ENCODE data around the gene HIPK2.
A peak's percentile ranks its signal among the peaks of the same experiment; 100 is the strongest.
"Not testable (repeated sequence)": the region's sequence is repeated elsewhere in the genome, so short reads cannot be mapped to it uniquely, and the experiment has no call there.

HIPK2 gene

DNA sequence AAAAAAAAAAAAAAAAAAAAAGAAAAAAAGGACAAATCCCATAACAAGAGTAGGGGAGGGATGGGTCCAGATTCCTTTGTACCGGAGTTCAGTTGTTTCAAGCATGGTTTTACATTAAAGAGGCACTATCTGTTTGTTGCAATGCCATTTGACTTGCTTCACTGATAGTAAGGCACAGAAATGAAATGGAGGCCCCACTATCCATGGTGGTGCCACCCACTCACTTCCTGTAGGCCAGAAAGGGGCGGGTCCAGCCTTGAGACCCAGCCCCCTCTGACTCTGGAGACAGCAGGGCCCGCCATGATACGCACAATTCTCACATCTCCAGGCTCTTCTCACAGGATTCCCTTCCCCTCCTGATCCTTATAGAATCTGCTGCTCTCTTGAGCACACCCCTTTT lies 154.3 kb downstream of the HIPK2 start:
- DNase-seq (ENCODE audit: low read depth in 2 of 2) = no peak

DNA sequence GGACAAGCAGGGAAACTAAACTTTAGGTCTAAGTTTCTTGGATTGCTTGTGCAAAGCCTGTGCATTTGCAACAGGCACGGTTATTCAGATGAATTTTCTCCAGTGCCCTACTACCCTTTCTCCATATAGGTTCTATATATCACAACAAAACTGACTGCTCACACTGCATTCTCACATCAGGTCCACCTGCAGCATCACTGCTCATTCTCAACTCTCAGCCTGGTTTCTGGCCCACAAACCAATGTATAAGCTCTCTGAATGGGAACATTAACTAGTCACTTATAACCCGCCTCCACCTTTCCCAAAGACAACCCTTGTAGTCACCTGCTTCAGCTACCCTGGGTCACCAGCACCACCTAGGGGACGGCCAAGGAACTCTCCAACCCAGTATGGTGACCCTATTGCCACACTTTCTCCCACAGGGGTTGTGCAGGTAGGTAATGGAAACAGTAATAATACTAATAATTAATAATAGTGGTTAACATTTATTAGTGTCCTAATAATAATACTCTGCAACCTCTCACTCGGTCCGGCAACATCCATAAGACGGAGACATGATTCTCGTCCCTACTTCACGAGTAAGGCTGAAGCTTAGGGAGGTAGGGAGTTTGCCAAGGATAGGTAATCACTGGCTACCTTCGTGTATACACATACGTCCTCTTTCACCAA lies 157.0 kb downstream of the HIPK2 start:
- DNase-seq (ENCODE audit: low read depth in 2 of 2) = peak; percentile 32 to 45

DNA sequence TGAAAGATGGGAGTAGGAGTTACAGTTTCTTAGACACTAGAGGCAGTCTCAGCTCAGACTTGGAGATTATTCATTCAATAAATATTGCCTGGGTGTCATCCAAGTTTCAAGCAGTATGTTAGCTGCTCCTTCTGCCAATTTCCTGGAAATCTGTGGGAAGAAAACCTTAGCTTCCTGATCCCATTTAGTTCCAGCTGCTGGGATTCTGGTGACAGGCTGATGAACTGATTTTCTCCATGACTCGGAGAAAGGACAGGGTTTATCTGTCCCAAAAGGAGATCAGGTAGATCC lies 158.5 kb downstream of the HIPK2 start:
- no peak for DNase-seq (ENCODE audit: low read depth in 2 of 2)

DNA sequence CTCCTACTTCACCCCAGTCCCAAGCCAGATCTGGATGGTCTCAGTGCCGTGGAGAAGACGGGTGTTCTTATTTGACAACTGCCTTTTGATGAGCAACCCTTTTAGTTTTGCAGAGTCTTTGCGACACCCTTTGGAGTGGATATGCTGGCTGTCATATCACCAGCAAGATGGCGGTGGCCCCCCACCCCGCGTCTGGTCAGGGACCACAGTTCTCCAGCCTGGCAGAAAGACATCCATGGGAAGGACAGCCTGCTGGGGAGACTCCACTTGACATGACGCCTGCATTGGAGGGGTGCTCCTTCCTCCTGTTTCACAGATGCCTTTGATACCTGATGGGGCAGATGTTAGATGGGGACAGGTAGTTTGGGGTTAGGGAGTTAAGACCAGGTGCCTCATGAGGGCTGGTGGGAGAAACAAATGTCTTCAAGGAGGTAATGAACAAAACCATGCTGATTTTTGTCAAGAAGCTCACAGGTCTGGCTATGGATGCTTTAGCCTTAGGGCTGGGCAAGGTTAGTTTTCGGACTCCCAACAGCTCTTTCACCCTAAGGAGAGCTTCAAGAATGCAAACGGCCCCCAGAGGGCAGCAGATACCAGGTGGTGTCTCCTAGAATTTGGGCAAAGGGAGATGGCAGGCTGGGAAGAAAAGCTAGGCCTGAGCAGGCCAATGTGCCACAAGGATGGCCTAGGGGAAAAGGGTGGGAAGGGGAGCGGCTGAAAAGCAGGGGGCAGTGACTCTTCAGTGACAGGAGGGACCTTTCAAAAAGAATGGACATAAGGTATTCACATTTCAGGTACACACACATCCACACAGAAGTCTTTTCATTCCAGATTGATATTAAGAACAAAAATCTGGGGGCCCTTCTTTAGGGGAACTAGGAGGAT lies 159.1 kb downstream of the HIPK2 start:
- no peak for DNase-seq (ENCODE audit: low read depth in 2 of 2)

DNA sequence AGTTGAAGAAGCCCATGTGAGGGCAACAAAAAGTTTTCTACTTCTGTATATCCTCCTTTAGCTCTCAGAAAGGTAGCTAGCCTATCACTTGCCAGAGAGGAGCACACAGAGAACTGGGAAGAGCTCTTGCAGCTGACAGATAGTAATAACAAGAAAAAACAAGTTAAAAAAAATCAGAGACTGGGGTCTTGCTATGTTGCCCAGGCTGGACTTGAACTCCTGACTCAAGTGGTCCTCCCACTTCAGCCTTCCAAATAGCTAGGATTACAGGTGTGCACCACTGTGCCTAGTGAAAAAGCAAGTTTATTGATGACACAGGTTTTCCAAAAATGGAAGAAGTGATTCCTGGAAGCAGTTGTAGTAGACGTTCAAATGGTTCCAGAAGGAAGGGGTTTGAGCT lies 160.7 kb downstream of the HIPK2 start:
- DNase-seq (ENCODE audit: low read depth in 2 of 2) = no peak

DNA sequence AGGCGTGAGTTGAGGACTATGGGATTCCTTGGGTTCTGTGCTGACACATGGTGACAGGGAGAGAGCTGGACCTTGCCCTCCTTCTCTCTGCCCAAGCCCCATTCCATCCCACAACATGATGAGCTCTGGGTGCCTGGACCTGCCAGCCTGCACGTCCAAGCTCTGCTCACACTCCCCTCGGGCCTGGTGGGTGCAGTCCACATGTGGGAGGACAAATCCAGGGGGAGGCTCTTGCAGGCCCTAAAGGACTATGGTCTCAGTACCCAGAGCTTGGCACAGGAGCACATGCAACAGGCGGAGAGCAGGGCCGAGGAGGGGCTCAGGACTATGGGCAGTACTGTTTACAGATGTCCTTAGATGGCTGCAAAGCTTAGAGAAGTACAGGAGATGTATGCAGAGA lies 162.9 kb downstream of the HIPK2 start:
- DNase-seq (ENCODE audit: low read depth in 2 of 2) = no peak

DNA sequence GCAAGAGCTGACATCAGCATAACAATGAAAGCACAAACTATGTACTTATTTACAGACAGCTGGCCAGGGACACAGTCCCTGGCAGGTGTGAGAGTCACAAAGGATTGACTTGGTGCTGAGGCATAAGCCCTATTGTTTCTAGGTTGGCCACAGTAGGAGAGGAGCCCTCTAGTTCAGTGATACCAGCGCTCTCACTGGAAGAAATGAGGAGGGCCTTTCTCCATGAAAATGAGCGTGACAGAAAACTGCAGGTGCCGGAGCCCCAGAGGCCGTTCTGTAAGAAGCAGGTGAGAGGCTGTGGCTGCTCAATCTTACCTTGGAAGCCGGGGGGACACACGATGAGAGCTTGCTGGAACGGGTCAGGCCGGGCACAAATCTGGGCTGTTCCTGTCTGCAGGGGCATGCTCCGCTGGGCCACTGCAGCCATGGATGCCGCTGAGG lies 163.8 kb downstream of the HIPK2 start:
- no peak for DNase-seq (ENCODE audit: low read depth in 2 of 2)

DNA sequence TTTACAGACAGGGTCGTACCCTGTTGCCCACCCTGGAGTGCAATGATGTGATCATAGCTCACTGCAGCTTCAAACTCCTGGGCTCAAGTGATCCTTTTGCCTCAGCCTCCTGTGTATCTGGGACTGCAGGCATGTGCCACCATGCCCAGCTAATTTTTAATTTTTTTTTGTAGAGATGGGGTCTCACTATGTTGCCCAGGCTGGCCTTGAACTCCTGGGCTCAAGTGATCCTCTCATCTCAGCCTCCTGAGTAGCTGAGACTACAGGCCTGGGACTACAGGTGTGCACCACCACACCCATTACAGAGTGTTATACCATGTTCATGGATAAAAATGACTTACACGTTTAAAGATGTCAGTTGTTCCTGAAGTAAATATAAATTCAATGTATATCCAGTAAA lies 166.2 kb downstream of the HIPK2 start:
- not testable (repeated sequence) for DNase-seq (ENCODE audit: low read depth in 2 of 2)

DNA sequence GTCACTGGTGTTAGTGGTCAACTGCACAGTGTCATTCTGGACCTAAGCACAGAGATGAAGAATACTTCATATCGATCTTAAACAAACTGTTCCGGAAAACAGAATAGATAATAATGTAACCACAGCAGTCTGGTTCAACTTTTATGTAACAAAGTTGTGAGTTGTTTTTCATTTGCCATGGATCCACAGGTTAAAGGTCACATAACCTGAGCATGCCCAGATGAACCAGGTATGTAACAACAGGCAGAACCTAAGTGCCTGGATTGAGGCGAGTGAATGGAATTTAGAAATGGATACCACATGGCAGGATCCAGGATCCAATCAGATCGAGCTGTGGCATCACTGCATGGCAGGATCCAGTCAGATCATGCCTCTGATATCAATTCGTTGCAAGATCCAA lies 167.2 kb downstream of the HIPK2 start:
- no peak for DNase-seq (ENCODE audit: low read depth in 2 of 2)

DNA sequence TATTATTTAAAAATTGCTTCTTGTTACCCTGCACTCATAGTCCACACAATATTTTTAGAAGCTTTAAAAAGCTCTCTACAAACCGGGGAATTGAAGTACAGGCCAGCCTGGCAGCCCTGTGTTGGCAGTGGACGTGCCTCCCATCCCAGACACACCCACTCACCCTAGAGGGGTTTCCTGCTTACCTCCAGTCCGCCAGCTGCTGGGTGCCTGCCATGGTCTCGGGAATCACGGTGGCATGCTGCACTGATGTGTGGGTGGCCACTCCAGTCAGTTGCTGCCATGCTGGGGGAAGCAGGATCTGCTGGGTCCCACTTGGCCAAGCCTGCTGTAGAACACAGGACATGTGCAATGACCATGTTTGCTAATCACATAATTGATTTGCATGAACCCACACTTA lies 173.9 kb downstream of the HIPK2 start:
- no peak for DNase-seq (ENCODE audit: low read depth in 2 of 2)

DNA sequence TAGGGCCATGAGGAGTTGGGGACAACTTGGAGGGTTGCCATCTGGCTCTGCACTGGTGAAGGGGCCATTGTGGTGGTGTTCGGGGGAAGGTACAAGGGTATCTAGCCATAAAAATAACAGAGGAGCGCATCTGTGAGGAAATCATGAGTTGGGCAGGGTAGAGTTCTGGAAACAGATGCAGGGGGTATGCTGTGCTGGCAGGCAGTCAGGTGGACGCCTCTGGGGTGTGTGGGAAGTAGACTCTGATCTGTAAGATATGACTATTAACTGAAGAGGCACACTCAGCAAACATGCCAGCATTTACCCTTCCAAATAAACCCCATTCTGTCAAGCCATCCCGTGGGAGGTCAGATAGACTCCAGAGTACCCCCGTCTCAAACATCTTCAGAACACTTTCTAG lies 174.5 kb downstream of the HIPK2 start:
- no peak for DNase-seq (ENCODE audit: low read depth in 2 of 2)

DNA sequence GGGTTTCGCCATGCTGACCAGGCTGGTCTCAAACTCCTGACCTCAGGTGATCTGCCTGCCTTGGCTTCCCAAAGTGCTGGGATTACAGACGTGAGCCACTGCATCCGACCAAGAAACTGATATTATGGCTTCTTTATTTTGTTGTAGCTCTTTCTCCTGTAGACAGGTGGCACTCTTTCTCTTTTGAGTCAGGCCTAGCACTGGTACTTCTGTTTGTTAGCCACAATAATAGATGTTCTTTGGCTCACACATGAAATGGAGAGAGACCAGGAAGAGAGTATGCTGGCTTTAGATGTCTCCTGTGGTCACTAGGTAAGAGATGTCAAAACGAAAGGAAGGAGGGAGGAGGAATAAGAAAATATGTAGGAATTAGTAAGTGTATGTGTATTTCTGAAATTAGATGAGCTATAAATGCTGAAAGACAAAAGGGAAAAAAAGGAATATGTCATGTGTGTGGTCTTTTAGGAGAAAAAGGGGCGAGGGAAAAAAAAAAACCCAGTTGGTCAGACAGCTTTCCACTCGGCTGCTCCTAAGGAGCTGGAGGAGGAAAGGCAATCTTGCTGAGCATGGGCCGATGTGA lies 175.6 kb downstream of the HIPK2 start:
- no peak for DNase-seq (ENCODE audit: low read depth in 2 of 2)

DNA sequence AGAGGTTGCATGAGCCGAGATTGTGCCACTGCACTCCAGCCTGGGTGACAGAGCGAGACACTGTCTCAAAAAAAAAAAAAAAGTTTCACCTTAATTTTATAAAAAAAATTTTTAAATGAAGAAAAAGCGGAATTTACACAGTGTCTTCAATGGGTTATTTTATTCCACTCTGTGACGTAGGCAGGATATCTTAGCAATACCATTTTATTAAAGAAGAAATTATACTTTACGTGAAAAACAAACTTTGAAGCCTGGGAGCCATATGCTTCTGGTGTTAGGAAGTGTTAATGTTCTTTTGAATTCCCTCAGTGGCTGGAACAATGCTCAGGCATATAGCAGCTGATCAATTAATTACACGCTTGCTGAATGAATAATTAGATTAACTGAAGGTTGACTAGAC lies 176.6 kb downstream of the HIPK2 start:
- DNase-seq (ENCODE audit: low read depth in 2 of 2) = no peak

DNA sequence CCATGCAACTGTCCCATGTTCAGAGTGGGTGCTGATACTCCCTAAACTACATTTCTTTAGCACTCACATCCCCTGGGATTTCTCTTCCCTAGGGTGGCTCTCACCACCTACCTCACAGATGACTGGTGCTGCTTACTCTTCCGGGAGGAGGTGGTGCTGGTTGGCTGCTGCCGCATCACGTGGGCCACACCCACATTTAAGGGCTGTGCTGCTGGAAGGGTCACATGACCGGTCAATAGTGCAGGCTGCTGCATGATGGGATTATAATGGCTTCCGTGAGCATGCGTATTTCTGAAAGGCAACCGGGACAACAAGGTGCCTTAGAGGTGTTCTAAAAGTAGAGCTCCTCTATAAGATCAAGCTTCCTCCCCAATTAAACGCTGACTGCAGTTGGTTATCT lies 177.5 kb downstream of the HIPK2 start:
- DNase-seq (ENCODE audit: low read depth in 2 of 2) = no peak

DNA sequence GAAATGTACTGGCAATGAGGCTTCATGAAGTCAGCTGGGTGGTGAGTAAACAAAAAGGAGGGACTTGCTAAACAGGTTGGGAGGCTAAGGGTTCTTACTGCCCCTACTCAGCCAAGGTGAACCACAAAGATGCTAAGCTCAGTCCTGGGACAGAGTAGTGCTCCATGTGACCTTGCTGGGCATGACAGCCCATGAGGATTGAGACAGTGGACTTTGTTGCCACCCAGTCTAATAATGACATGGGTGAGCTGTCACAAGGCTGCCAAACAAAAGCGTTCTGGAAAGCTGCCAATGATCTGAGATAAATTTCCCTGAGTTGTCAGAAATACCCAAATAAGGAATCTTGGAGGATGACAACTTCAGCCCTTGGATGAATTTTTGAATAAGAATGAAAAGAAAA lies 179.2 kb downstream of the HIPK2 start:
- DNase-seq (ENCODE audit: low read depth in 2 of 2) = no peak

DNA sequence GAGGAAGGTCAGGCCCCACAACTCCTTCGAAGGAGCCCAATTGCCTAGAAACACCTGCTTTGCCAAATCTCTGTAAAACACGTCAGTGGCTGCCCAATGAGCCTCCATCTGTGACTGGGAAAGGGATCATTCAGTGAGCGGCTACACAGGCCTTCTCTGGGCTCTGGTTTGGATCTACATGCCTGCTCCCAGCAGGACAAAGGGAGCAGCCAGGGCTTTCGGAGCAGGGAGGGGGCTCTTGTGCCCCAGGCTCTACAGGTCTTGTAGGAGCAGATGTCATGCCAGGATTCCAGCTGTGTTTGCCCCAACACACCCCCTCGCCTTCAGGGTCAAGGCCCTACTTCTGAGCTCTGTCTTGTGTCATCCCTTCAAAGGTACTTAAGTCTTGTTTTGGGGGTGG lies 180.8 kb downstream of the HIPK2 start:
- DNase-seq (ENCODE audit: low read depth in 2 of 2) = no peak

DNA sequence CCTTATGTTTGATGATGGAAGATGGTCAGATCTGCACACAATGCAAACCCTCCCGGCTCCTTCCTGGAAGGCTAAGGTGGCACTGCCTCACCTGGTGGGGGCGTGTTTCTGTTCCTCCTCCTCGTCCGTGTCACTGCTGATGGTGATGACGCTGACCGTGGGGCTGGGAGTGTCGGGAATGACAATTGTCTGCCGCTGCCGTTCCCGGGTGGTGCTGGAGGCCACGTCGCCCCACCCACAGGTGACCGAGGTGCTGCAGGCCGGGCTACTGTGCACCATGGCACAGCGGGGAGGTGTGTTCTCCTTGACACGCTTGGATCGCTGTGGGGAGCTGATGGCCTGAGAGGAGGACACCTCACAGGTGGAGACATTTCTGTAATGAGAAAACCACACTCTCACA lies 181.2 kb downstream of the HIPK2 start:
- DNase-seq (ENCODE audit: low read depth in 2 of 2) = no peak

DNA sequence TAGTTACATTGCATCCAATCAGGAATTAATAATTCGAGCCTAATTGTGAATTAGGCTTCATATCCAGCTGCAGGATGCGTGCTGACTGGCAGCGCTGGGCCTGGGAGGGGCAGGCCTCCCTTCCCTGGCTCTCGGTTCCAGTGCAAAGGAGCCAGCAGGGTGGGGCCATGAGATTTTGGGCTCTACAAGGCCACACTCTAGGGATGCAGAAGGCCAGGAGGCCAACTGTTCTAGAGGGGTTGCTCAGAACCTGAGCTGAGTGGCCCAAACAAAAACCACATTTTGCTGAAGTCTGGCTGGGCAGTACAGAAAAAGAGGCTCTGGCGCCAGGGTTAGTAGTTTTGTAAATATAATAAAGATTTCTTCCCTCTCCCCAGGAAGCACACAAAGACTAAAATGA lies 182.0 kb downstream of the HIPK2 start:
- DNase-seq (ENCODE audit: low read depth in 2 of 2) = no peak

DNA sequence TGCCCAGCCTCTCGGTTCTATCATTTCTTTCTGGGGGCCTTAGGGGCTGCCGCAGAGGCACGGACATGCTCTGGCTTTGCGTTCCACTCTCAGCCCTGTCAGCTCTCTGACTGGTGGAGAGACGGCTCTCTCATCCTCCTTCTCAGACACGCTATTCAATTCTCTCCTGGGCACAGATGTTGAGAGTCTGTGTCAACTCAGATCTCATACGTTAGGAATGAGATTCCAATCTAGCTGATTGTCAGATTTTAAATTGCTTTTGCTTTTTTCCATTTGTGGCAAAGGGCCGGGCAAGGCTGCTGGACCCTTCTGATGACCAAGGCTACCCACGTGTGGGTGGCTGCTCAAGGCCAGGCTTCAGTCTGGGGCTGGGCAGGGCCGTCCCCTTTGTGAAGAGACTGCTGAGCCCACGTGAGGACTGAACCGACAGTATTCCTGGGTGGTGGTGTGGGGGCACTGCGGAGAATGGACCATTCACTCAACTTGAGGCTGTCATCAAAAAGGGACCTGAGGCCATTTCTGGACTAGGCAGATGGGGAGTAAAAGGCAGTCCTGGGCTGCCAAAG lies 182.8 kb downstream of the HIPK2 start:
- no peak for DNase-seq (ENCODE audit: low read depth in 2 of 2)

DNA sequence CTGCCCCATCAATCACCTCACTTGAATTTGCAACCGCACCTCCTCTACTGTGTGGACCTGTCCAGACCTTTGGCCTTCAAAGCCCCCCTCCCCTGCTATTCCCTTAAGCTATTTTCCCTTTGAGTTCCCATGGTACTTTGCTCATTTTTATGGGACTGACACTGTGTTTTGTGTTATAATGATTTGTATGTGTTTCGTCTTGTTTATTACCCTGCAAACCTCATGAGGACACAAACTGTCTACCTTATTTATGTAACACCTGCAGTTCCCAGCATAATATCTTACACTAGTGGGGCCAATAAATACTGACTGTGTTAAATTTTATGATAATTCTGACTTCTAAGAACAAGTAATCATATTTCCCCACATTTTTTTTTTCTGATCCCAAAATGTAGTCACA lies 183.7 kb downstream of the HIPK2 start:
- no peak for DNase-seq (ENCODE audit: low read depth in 2 of 2)

DNA sequence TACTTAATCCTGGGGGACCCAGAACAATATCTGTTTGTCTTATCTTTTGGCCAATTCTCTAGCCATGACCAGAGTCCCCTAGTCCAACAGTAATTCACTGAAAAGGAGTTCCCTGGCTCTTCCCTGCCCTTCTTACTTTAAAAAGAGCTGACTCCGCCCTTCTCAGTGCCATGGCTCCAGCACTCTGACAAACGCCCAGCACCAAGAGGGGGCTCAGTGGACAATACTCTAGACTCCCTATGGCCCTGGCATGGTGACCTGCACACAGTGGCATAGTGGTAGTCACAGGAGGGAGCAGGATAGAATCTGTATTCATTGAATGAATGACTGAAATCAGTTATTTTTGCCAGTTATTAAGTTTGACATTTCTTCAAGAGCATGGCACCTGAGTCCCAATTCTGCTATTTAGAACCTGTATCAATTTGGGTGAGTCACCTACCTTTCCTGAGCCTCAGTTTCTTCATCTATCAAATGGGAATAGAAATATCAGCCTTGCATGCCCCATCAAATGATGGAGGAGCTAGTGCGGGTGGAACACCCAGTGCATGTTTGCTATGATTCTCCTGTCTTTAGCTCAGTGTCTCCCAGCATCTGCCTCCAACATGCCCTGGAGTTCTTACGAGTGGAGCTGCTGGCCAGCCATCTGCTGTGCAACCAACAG lies 184.9 kb downstream of the HIPK2 start:
- no peak for DNase-seq (ENCODE audit: low read depth in 2 of 2)

DNA sequence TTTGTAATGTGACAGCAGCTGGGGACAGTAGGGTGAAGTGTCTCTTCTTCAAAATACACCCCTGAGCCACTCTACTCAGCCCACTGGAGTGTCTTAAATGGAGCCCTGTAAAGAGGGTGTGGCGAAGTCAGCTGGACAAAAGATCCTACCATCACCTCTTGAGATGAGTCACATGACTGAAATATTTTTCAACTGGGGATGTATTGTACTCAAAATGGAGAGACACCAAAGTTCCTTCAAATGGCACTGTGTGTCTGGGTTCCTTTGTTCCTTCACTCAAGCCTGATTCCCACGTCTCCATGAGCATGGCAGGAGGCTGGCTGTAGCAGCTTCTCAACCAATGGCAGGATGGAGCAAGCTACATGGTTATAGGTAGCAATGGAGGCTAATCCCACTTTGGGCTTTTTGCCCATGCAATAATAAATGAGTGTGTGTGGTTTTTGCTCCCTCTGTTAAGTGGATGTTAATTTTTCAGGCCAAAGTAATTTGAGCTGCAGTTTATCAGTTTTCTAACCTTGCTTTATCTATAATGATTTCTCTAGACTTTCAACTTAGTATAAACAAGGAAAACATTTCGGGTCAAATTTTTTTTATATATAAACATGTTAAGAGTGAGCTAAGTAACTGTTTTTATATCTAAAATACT lies 186.1 kb downstream of the HIPK2 start:
- DNase-seq (ENCODE audit: low read depth in 2 of 2) = no peak

All from stimulated activated CD4-positive, alpha-beta T cell treated with anti-CD3 and anti-CD28 coated beads, Interleukin-15, amount 100 ng/mL, for 48 hours (primary cell).